HG03575 (cell line): ENCODE results near the gene NDOR1.

Source experiments
- ATAC-seq: cut with Tn5 transposase; IDR thresholded peaks from one replicate; pipeline ENCODE4 v1.9.1; 2021; ENCODE audit not compliant: unreplicated experiment, insufficient number of reproducible peaks, low FRiP score; ENCODE audit errors: extremely low read depth

NDOR1 gene

DNA sequence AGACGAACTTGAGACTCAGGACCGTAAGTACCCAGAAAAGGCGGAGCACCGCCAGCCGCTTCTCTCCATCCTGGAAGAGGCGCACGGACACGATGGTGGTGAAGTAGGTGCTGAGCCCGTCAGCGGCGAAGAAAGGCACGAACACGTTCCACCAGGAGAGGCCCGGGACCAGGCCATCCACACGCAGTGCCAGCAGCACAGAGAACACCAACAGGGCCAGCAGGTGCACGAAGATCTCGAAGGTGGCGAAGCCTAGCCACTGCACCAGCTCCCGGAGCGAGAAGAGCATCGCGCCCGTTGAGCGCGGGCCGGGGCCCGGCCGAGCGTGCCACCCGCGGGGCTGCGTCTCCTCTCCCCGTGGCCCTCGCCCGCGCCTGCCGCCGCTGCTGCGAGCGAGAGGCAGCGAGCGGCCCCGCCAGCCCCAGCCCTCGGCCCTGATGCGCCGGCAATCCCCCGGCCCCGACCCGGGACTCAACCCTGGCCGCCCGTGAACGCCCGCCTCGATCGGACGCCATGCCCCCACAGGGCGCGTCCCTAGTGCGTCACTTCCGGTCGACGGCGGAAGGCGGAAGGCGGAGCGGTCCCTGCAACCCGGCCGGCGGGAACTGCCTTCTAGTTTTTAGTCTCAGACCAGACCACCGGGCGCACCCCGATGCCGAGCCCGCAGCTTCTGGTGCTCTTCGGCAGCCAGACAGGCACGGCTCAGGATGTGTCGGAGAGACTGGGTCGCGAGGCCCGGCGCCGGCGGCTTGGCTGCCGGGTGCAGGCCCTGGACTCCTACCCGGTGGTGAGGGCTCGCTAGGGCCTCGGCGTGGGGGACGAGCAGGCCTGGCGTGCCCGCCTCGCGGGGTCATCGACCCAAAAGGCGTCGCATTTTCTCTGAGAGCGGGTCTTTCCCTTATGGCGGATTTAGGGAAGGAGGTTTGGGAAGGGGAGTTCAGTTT, at the start of gene NDOR1, which contains the start of gene TMEM203:
Gene NDOR1 (plus strand): TSS at position 575 of the 944 bp plus-strand sequence. CDS start 78 bp downstream, at position 653.
Gene TMEM203 (minus strand): TSS at position 523 of the 944 bp plus-strand sequence. CDS start 234 bp downstream, at position 289.
- ATAC-seq, result no peak

- no peak for ATAC-seq
Measured at GRCh38 chr9:137156567-137157375, 48.7 kb upstream of the NDOR1 start.

DNA sequence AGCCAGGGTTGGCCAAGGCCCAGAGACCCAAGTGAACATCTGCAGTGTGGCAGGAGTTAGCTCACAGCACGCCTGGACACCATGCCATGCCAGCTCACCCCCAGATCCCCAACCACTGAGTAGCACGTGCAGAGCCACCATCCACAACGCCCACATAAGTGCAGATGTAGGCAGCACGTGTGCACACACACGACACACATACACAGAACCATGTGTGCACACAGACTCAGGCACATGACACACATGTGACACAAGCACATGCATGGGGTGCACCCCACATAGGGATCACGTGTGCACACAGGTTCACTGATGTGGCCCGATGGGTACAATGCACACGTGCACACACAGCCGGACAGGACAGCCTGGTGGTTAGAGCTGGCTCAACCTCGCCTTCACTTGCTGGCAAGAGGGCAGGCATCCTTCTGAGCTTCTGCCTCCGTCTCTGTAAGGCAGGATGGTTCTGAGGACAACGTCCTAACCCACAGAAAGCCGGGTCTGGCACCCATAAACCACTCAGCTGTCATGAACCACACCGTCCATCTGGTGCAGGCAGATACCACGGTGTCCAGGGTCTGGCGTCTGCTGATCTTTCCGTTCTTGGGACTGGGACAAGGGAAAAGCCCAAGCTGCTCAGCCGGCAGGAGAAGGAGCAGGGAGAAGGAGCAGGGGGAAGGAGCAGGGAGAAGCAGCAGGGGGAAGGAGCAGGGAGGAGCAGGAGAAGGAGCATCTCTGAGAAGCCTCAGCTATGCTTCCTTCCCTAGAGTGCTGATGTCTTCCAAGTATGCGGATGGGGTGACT, 47.7 kb upstream of the NDOR1 start:
- no peak for ATAC-seq

- ATAC-seq, result no peak
Measured at GRCh38 chr9:137158625-137159024, 46.9 kb upstream of the NDOR1 start.

DNA sequence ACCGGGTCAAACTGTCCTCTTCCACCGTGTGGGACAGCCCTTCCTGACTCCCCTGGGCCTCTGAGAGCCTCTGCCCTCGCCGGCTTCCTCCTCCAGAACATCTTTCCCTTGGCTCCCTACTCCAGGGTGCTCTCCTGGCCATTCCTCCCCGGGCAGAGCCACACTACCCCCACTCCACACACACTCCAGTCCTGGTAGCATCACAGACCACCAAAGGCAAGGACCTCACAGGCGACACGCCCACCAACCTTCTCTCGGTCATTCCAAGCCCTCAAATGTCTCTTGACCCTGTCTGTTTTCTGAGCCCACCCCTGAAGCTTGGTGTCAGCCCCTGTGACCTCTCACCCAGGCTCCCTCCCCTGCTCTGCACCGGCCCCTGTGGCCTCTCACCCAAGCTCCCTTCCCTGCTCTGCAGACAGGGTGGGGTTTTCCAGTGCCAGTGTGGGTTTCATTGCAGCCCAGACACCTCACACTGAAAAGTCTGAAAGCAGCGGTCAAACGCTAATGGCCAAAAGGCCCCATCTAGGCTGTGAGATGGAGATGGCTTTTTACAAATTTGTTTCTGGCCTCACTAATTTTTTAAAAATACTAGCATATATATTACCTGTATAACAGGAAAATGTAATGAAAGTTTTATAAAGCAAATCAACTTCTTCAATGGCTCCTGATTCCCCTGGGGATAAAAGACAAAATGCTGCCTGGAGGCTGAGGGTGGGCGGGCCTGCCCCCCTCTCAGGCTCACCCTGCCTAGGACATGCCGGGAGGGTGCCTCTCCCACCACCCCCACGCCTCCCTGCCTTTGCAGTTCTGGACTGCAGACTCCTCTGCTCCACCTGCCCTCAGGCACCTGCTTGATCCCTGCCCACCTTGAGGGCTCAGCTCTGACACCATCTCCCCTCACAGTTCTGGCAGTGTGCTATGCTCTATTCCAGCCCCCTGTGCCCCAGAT, 46.1 kb upstream of the NDOR1 start:
- ATAC-seq, result no peak

GRCh38 chr9:137160054-137160425, 45.5 kb upstream of the NDOR1 start:
- ATAC-seq, result no peak

- no peak for ATAC-seq
Measured at GRCh38 chr9:137160716-137161557, 44.6 kb upstream of the NDOR1 start.

- no peak for ATAC-seq
Measured at GRCh38 chr9:137161558-137162486, 43.7 kb upstream of the NDOR1 start.

DNA sequence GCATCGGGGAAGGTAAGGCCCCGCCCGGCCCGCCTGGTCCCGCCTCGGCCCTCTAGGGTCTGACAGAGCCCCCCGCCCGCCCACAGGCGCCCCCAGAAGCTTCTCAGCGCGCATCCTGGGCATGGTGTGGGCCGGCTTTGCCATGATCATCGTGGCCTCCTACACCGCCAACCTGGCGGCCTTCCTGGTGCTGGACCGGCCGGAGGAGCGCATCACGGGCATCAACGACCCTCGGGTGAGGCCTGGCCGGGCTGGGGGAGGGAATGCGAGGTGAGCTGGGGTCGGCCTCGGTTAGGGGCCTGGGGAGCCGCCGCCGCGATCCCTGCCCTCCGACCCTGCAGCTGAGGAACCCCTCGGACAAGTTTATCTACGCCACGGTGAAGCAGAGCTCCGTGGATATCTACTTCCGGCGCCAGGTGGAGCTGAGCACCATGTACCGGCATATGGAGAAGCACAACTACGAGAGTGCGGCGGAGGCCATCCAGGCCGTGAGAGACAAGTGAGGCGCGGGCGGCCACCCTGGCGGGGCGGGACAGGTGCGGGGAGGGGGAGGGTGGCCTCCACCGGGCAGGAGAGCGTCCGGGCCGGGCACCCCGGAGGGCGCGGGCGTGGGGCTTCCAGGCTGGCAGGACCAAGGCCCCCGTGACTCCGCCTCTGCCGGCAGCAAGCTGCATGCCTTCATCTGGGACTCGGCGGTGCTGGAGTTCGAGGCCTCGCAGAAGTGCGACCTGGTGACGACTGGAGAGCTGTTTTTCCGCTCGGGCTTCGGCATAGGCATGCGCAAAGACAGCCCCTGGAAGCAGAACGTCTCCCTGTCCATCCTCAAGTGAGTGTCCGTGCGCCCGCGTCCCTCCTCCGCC, 42.8 kb upstream of the NDOR1 start:
- no peak for ATAC-seq

GRCh38 chr9:137163365-137163715, 42.2 kb upstream of the NDOR1 start:
- no peak for ATAC-seq

DNA sequence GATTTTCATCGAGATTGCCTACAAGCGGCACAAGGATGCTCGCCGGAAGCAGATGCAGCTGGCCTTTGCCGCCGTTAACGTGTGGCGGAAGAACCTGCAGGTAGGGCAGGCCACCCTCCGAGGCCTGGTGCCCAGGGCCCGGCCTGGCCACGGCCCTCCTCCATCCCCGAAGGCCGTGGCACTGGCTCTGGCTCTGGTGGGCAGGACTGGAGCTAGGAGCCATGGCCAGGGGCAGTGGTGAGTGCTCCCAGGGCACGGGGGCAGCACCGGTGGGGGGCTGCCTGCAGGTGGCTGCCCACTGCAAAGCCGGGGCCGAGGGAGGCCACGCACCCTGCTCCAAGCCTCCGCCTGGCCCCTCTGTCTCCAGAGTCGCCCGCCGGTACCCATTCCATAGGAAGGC, 41.7 kb upstream of the NDOR1 start:
- no peak for ATAC-seq

GRCh38 chr9:137164370-137165249, 40.9 kb upstream of the NDOR1 start:
- ATAC-seq, result no peak

DNA sequence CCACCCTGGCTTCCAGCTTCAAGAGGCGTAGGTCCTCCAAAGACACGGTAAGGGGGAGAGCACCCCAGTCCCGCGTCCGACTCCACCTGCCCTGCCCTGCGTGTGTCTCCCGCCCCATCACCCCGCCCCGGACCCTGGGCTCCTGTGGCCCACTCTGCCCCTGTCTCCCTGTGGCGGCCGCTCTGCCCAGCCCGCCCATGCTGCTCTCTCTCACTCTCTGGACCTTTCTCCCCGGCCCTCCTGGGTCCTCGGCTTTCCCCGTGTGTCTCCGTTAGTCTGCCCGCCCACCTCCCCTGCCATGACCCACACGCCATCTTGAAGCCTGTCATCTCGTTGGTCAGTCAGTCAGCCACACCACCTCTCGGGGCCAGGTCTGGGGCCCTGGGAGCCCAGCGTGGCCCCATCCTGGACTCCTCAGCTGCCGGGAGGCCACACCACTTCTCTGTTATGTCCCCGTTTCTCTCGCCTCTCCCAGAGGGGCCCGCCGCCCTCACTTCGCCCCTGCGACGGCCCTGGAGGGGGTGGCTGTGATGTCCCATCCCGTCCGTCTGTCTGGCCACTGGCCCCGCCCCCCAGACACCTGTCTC, 40.2 kb upstream of the NDOR1 start:
- ATAC-seq, result no peak
